HepG2 (cell line): ENCODE results near the gene NDE1. TPM values are rescaled to one million over a fixed set of nuclear protein-coding genes. Genes with fewer than 3 reads are reported as not detected.

Source experiments
- ARNT ChIP-seq: fragments of 450-650 bp; IDR thresholded peaks from 2 replicates; pipeline ENCODE4 v1.6.1; 2017
- FOSL1 ChIP-seq: sonication (generic); formaldehyde crosslinking; IDR thresholded peaks from 2 replicates; pipeline ENCODE4 v1.9.0; 2021; ENCODE audit warnings: missing genetic modification reagents, borderline replicate concordance
- ISL2 ChIP-seq: sonication (generic); formaldehyde crosslinking; IDR thresholded peaks from 2 replicates; pipeline ENCODE4 v1.5.0; 2020; ENCODE audit warnings: missing genetic modification reagents
- KLF13 ChIP-seq: sonication (generic); formaldehyde crosslinking; IDR thresholded peaks from 2 replicates; pipeline ENCODE4 v1.4.0; 2020; ENCODE audit warnings: mild to moderate bottlenecking, missing genetic modification reagents
- MAFF ChIP-seq: IDR thresholded peaks from 2 replicates; pipeline ENCODE4 v1.6.1; 2011; ENCODE audit warnings: low read depth, low read length, improper control_type of control experiment
- PHF5A ChIP-seq: IDR thresholded peaks from one replicate; pipeline ENCODE4 v1.6.1; 2018; ENCODE audit warnings: low read depth, missing genetic modification reagents; ENCODE audit not compliant: unreplicated experiment
- PITX1 ChIP-seq: sonication (generic); formaldehyde crosslinking; IDR thresholded peaks from 2 replicates; pipeline ENCODE4 v1.5.1; 2020; ENCODE audit warnings: mild to moderate bottlenecking, missing genetic modification reagents
- PPARG ChIP-seq: conservative IDR thresholded peaks from 2 replicates; pipeline ENCODE4 v1.6.1; 2016; ENCODE audit warnings: missing biosample characterization, missing genetic modification reagents
- REPIN1 ChIP-seq: sonication (generic); formaldehyde crosslinking; IDR thresholded peaks from 2 replicates; pipeline ENCODE4 v1.8.0; 2022; ENCODE audit warnings: missing genetic modification reagents, low read depth, mild to moderate bottlenecking, borderline replicate concordance
- TAF1 ChIP-seq: sonication (generic); formaldehyde crosslinking; IDR thresholded peaks from 2 replicates; pipeline ENCODE4 v1.4.0; 2020; ENCODE audit warnings: missing genetic modification reagents
- THYN1 ChIP-seq: sonication (generic); formaldehyde crosslinking; IDR thresholded peaks from 2 replicates; pipeline ENCODE4 v1.8.1; 2023; ENCODE audit warnings: low read depth, mild to moderate bottlenecking, moderate library complexity, missing genetic modification reagents, borderline replicate concordance
- TRIM24 ChIP-seq: sonication (generic); formaldehyde crosslinking; IDR thresholded peaks from 2 replicates; pipeline ENCODE4 v1.8.0; 2022; ENCODE audit warnings: mild to moderate bottlenecking, missing genetic modification reagents
- XRCC5 ChIP-seq: fragments of 200-400 bp; formaldehyde crosslinking; optimal IDR thresholded peaks from 2 replicates; pipeline ENCODE3; 2017; ENCODE audit warnings: mild to moderate bottlenecking, low read length
- ZKSCAN8 ChIP-seq: IDR thresholded peaks from 2 replicates; pipeline ENCODE4 v1.6.1; 2016; ENCODE audit warnings: borderline replicate concordance, missing genetic modification reagents, missing compliant biosample characterization
- ZNF292 ChIP-seq: sonication (generic); formaldehyde crosslinking; IDR thresholded peaks from 2 replicates; pipeline ENCODE4 v1.8.1; 2022; ENCODE audit warnings: mild to moderate bottlenecking, low read depth, missing genetic modification reagents, borderline replicate concordance
- ZNF550 ChIP-seq: sonication (generic); formaldehyde crosslinking; IDR thresholded peaks from 2 replicates; pipeline ENCODE4 v1.4.0; 2020; ENCODE audit warnings: mild to moderate bottlenecking, missing genetic modification reagents, borderline replicate concordance
- ZNF598 ChIP-seq: sonication (generic); formaldehyde crosslinking; IDR thresholded peaks from 2 replicates; pipeline ENCODE4 v1.5.1; 2020; ENCODE audit warnings: mild to moderate bottlenecking, missing genetic modification reagents, borderline replicate concordance
- ZNF660 ChIP-seq: sonication (generic); formaldehyde crosslinking; IDR thresholded peaks from 2 replicates; pipeline ENCODE4 v1.5.1; 2020; ENCODE audit warnings: mild to moderate bottlenecking, low read depth, missing genetic modification reagents, borderline replicate concordance
- ZNF782 ChIP-seq: sonication (generic); formaldehyde crosslinking; IDR thresholded peaks from 2 replicates; pipeline ENCODE4 v1.4.0; 2020; ENCODE audit warnings: missing genetic modification reagents, mild to moderate bottlenecking, borderline replicate concordance
- ZSCAN30 ChIP-seq: sonication (generic); formaldehyde crosslinking; IDR thresholded peaks from 2 replicates; pipeline ENCODE4 v1.5.0; 2020; ENCODE audit warnings: mild to moderate bottlenecking, missing genetic modification reagents
- polyA plus RNA-seq, 8 experiments: library from polyadenylated mRNA; depleted of rRNA in 3 of 8; stranded (reverse) in 7 of 8; unstranded in 1 of 8; fragments of >200 nt; fragmentation: Illumina TruSeq in 4 of 8; extraction: Trizol in 4 of 8; gene quantifications; 2 replicates each; pipeline versions ENCODE4 v1.2.1 to v1.2.3, GENCODE V29; 2011 to 2016; ENCODE audit warnings: low read depth in 4 of 8, missing spikeins in 1 of 8, mixed read lengths in 1 of 8; ENCODE audit not compliant: insufficient read depth in 1 of 8
- total RNA-seq, 5 experiments: library from RNA; depleted of rRNA; stranded (reverse); fragments of >200 nt; fragmentation: Illumina TruSeq; extraction: Trizol; gene quantifications; 2 replicates each; pipeline ENCODE4 v1.2.3, GENCODE V29; 2016; ENCODE audit warnings: low read depth in 1 of 5
- TF ChIP-seq, protein P1 (sequence below): sonication (generic); formaldehyde crosslinking; IDR thresholded peaks from 2 replicates; pipeline ENCODE4 v1.8.0; 2022; ENCODE audit warnings: missing genetic modification reagents, mild to moderate bottlenecking, borderline replicate concordance
- TF ChIP-seq, protein P2 (sequence below): sonication (generic); formaldehyde crosslinking; IDR thresholded peaks from 2 replicates; pipeline ENCODE4 v1.5.1; 2020; ENCODE audit warnings: missing genetic modification reagents, mild to moderate bottlenecking, borderline replicate concordance

The NDE1 gene
- total and polyA plus RNA-seq, 2 of the 13 experiments (the other 11 are each of a cell fraction or from before 2014, with no cell fraction given) = 40.9 to 72.5 TPM

DNA sequence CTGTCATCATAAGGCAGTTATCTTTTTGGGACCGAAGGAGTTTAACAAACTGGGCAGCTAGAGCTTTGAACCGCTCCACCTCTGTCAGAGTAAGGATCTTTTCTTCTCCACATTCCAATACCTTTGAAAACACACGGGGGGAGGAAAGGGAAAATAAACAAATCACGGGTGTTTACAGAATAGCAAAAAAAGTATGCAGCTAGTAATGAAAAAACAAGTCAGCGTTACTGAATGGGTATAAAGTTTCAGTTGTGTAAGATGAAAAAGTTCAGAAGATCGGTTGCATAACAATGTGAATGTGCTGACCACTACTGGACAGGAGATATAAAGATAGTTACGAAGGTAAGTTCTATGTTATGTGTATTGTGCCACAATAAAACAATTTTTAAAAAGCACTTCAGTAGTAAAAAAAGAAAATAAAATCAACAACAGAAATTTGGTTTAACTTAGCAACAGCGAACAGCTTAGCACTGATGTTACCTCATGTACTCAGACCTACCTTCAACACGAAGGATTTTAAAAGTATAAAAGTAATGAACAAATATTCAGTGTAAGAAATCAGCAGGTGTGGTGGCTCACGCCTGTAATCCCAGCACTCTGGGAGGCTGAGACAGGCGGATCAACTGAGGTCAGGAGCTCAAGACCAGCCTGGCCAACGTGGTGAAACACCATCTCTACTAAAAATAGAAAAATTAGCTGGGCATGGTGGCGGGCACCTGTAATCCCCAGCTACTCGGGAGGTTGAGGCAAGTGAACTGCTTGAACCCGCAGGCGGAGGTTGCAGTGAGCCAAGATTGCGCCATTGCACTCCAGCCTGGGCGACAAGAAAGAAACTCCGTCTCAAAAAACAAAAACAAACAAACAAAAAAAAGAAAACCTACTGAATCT, 41.4 kb upstream of the NDE1 start (continued):
- TF ChIP-seq ZNF660 (CRISPR knock-in tag) = no peak
- TF ChIP-seq, protein P1, sequence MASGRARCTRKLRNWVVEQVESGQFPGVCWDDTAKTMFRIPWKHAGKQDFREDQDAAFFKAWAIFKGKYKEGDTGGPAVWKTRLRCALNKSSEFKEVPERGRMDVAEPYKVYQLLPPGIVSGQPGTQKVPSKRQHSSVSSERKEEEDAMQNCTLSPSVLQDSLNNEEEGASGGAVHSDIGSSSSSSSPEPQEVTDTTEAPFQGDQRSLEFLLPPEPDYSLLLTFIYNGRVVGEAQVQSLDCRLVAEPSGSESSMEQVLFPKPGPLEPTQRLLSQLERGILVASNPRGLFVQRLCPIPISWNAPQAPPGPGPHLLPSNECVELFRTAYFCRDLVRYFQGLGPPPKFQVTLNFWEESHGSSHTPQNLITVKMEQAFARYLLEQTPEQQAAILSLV = no peak
- TF ChIP-seq TRIM24 (CRISPR knock-in tag) = 0 out of 2 replicates have a peak, but pooled peaks have one; percentile 72
- no peak for TF ChIP-seq ZSCAN30 (CRISPR knock-in tag)
- TF ChIP-seq XRCC5 = no peak
- peak; percentile 62; the same call in 1 of the 2 replicates for TF ChIP-seq ISL2 (CRISPR knock-in tag)
- peak; percentile 53; the same call in 1 of the 2 replicates for TF ChIP-seq ZNF598 (CRISPR knock-in tag)
- TF ChIP-seq REPIN1 (CRISPR knock-in tag) = no peak
- peak; percentile 85 for TF ChIP-seq PPARG (CRISPR knock-in tag)
- TF ChIP-seq FOSL1 (CRISPR knock-in tag) = no peak
- no peak for TF ChIP-seq ZNF292 (CRISPR knock-in tag)
- no peak for TF ChIP-seq THYN1 (CRISPR knock-in tag)
- no peak for TF ChIP-seq ARNT
- TF ChIP-seq PHF5A (CRISPR knock-in tag) = peak; percentile 82
- no peak for TF ChIP-seq ZNF550
- peak; percentile 88 for TF ChIP-seq MAFF
- TF ChIP-seq ZNF782 (CRISPR knock-in tag) = no peak
- TF ChIP-seq ZKSCAN8 (CRISPR knock-in tag) = peak; percentile 86
- TF ChIP-seq PITX1 (CRISPR knock-in tag) = no peak
- TF ChIP-seq TAF1 (CRISPR knock-in tag) = no peak
- no peak for TF ChIP-seq KLF13 (CRISPR knock-in tag)
- TF ChIP-seq, protein P2, sequence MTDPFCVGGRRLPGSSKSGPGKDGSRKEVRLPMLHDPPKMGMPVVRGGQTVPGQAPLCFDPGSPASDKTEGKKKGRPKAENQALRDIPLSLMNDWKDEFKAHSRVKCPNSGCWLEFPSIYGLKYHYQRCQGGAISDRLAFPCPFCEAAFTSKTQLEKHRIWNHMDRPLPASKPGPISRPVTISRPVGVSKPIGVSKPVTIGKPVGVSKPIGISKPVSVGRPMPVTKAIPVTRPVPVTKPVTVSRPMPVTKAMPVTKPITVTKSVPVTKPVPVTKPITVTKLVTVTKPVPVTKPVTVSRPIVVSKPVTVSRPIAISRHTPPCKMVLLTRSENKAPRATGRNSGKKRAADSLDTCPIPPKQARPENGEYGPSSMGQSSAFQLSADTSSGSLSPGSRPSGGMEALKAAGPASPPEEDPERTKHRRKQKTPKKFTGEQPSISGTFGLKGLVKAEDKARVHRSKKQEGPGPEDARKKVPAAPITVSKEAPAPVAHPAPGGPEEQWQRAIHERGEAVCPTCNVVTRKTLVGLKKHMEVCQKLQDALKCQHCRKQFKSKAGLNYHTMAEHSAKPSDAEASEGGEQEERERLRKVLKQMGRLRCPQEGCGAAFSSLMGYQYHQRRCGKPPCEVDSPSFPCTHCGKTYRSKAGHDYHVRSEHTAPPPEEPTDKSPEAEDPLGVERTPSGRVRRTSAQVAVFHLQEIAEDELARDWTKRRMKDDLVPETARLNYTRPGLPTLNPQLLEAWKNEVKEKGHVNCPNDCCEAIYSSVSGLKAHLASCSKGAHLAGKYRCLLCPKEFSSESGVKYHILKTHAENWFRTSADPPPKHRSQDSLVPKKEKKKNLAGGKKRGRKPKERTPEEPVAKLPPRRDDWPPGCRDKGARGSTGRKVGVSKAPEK (CRISPR knock-in tag) = no peak
